Mammary epithelial cell (primary cell): Measurements from ENCODE around the gene OGA.

ENCODE experiments used
- EZH2 ChIP-seq: IDR thresholded peaks from 2 replicates; pipeline ENCODE4 v1.6.1; 2012; ENCODE audit warnings: low read length, inconsistent platforms, borderline replicate concordance
- TF ChIP-seq, protein P1 (sequence below), 2 donors: IDR thresholded peaks in 1 of 2; conservative IDR thresholded peaks in 1 of 2; 2 replicates each; pipeline ENCODE4 v1.5.1; 2011 to 2012; ENCODE audit warnings: inconsistent platforms in 2 of 2, low read length in 2 of 2, mild to moderate bottlenecking in 2 of 2, control low read depth in 1 of 2, low read depth in 1 of 2; ENCODE audit not compliant: insufficient read depth in 1 of 2; ENCODE audit errors: extremely low read depth in 1 of 2

DNA sequence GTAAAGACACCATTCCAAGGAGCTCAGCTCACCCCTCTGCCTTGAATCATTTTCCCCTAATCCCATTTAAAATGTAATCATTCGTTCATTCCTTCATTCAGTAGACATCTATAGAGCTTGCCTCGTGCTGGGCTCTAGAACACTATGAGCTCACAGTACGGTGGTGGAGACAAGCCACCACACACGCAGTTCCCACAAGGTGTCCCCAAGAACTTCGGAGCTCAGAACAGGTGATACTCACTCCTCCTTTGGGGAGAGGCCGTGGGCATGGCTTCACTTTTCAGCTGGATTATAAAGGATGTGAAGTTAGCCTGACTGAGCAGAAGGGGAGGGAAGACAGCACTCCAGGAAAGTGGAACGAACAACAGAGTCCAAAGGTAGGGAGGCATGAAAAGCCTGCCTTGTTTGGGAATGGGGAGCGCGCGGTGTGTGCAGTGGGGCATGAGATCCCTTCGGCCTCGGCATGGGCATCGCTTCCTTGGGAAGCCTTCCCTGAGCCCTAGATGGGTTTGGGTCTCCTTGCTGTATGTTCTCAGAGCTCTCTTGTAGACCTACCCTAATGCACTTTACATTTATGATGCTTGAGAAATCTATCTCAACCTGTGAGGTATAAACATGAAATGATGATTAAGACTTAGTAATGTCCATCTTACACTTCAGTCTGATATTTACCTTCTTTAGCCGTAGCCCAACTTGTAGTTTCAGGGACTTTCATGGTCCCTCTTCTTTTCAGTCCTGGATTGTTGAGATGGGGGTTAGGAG lies 809 bp upstream of the OGA start:
- TF ChIP-seq, protein P1, sequence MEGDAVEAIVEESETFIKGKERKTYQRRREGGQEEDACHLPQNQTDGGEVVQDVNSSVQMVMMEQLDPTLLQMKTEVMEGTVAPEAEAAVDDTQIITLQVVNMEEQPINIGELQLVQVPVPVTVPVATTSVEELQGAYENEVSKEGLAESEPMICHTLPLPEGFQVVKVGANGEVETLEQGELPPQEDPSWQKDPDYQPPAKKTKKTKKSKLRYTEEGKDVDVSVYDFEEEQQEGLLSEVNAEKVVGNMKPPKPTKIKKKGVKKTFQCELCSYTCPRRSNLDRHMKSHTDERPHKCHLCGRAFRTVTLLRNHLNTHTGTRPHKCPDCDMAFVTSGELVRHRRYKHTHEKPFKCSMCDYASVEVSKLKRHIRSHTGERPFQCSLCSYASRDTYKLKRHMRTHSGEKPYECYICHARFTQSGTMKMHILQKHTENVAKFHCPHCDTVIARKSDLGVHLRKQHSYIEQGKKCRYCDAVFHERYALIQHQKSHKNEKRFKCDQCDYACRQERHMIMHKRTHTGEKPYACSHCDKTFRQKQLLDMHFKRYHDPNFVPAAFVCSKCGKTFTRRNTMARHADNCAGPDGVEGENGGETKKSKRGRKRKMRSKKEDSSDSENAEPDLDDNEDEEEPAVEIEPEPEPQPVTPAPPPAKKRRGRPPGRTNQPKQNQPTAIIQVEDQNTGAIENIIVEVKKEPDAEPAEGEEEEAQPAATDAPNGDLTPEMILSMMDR (conservative IDR thresholded peaks at IDR 0.05 in 1 of 2, IDR thresholded peaks at IDR 0.05 in 1 of 2; ENCODE audit: extremely low read depth in 1 of 2, insufficient read depth in 1 of 2, low read depth in 1 of 2, low read length in 2 of 2): no peak
- TF ChIP-seq EZH2: no peak
